Keratinocyte (primary cell): ENCODE results near the gene ACVR1B. TPM values are rescaled to one million over a fixed set of nuclear protein-coding genes. Genes with fewer than 3 reads are reported as not detected.

Experiments used
- DNase-seq: peaks from one replicate; pipeline ENCODE4 v3.0.0-alpha.2; 2011; ENCODE audit warnings: low read depth, missing footprints, low spot score
- FAIRE-seq: peaks from 2 replicates; lab custom pipeline; 2011; peaks lifted over from hg19 to GRCh38; lab: Jason Lieb, UNC
- H2AFZ ChIP-seq: 2 replicates; pipeline ENCODE4 v1.6.0; 2012; ENCODE audit warnings: low read length, control low read depth, inconsistent platforms; ENCODE audit not compliant: control insufficient read depth
- H3K27ac ChIP-seq: 2 replicates; pipeline ENCODE4 v1.5.1; 2011; ENCODE audit warnings: low read length; ENCODE audit not compliant: control insufficient read depth, insufficient read depth
- H3K27me3 ChIP-seq: 3 replicates; pipeline ENCODE4 v1.6.0; 2011; ENCODE audit warnings: low read length; ENCODE audit not compliant: control insufficient read depth, insufficient read depth; ENCODE audit errors: extremely low read depth
- H3K36me3 ChIP-seq, 2 experiments: 2 replicates in 1 of 2; 3 replicates in 1 of 2; pipeline ENCODE4 v1.5.1; 2011; ENCODE audit warnings: low read length in 2 of 2, mild to moderate bottlenecking in 1 of 2; ENCODE audit not compliant: control insufficient read depth in 2 of 2, insufficient read depth in 2 of 2; ENCODE audit errors: extremely low read depth in 1 of 2
- H3K4me1 ChIP-seq: 3 replicates; pipeline ENCODE4 v1.5.1; 2011; ENCODE audit warnings: low read length; ENCODE audit not compliant: control insufficient read depth, insufficient read depth; ENCODE audit errors: extremely low read depth
- H3K4me2 ChIP-seq: 3 replicates; pipeline ENCODE4 v1.6.0; 2011; ENCODE audit warnings: low read depth, low read length; ENCODE audit not compliant: control insufficient read depth, insufficient read depth; ENCODE audit errors: extremely low read depth
- H3K4me3 ChIP-seq, 3 experiments: fragments of 200-600 bp in 1 of 3; sonication (generic) in 1 of 3; 2 replicates in 2 of 3; 3 replicates in 1 of 3; pipeline ENCODE4 v1.5.1; 2011 to 2016; ENCODE audit warnings: low read length in 3 of 3, mild to moderate bottlenecking in 3 of 3, control low read depth in 2 of 3, inconsistent platforms in 1 of 3, low read depth in 1 of 3, mixed read lengths in 1 of 3, mixed run types in 1 of 3, moderate library complexity in 1 of 3; ENCODE audit not compliant: control insufficient read depth in 2 of 3, insufficient read depth in 2 of 3; ENCODE audit errors: extremely low read depth in 1 of 3
- H3K79me2 ChIP-seq: 2 replicates; pipeline ENCODE4 v1.6.0; 2012; ENCODE audit warnings: low read length; ENCODE audit not compliant: control insufficient read depth, insufficient read depth
- H3K9ac ChIP-seq: 3 replicates; pipeline ENCODE4 v1.6.0; 2011; ENCODE audit warnings: low read length; ENCODE audit not compliant: control insufficient read depth, insufficient read depth; ENCODE audit errors: extremely low read depth
- H3K9me1 ChIP-seq: 3 replicates; pipeline ENCODE4 v1.6.0; 2011; ENCODE audit warnings: low read length; ENCODE audit not compliant: control insufficient read depth, insufficient read depth; ENCODE audit errors: extremely low read depth
- H3K9me3 ChIP-seq: 2 replicates; pipeline ENCODE4 v1.5.1; 2012; ENCODE audit warnings: low read depth, low read length; ENCODE audit not compliant: control insufficient read depth
- H4K20me1 ChIP-seq: 3 replicates; pipeline ENCODE4 v1.6.0; 2011; ENCODE audit warnings: low read length; ENCODE audit not compliant: control insufficient read depth, insufficient read depth; ENCODE audit errors: extremely low read depth
- CTCF ChIP-seq, 3 experiments: IDR thresholded peaks in 1 of 3; conservative IDR thresholded peaks in 1 of 3; optimal IDR thresholded peaks in 1 of 3; 2 replicates in 2 of 3; 3 replicates in 1 of 3; pipeline versions ENCODE3 to v1.5.1; 2011; ENCODE audit warnings: low read length in 3 of 3, mild to moderate bottlenecking in 3 of 3, moderate library complexity in 2 of 3, control low read depth in 1 of 3, inconsistent platforms in 1 of 3; ENCODE audit not compliant: insufficient read depth in 2 of 3; ENCODE audit errors: extremely low read depth in 1 of 3
- EZH2 ChIP-seq: IDR thresholded peaks from one replicate; pipeline ENCODE4 v1.6.1; 2012; ENCODE audit warnings: inconsistent platforms, mild to moderate bottlenecking, low read length, moderate library complexity
- dilution Hi-C: fragments of 300-500 bp; cut with MboI; formaldehyde crosslinking; loops from one replicate; pipeline ENCODE4 v1.7.0; 2020; ENCODE audit warnings: low sequenced_read_pairs; ENCODE audit not compliant: extremely low pct_ligation_motif_present
- polyA plus RNA-seq, 5 experiments: library from polyadenylated mRNA; depleted of rRNA in 3 of 5; stranded (reverse) in 3 of 5; stranded (forward) in 1 of 5; unstranded in 1 of 5; fragments of >200 nt; gene quantifications; 1 replicate in 1 of 5; 2 replicates in 3 of 5; 3 replicates in 1 of 5; pipeline versions ENCODE4 v1.2.1 to v1.2.3, GENCODE V29; 2011 to 2012; ENCODE audit warnings: missing spikeins in 2 of 5, low read depth in 1 of 5, low replicate concordance in 1 of 5

The ACVR1B gene
- polyA plus RNA-seq, 1 donor (not counting 4 experiments of a cell fraction or from before 2014, with no cell fraction given) = 12.7 TPM

GRCh38 chr12:51922146-51922545, 29.4 kb upstream of the ACVR1B start:
- Histone ChIP-seq H3K4me2 (no peak overlapping the region), H2AFZ (no peak overlapping the region), H3K36me3 (no peaks in the 10 kb centered on the region), H3K4me1 (peaks cover 3% of the 10 kb centered on the region), H3K9ac (no peak overlapping the region), H3K79me2 (no peaks in the 10 kb centered on the region), H3K9me3 (no peaks in the 10 kb centered on the region), H3K9me1 (no peaks in the 10 kb centered on the region), H3K4me3 (no peak overlapping the region), H3K27me3 (peaks cover 15% of the 10 kb centered on the region), H4K20me1 (no peaks in the 10 kb centered on the region), H3K27ac (no peak overlapping the region)
- FAIRE-seq = no peak
- no peak for DNase-seq
- dilution Hi-C loops = no loop called here
- no peak for TF ChIP-seq CTCF (optimal IDR thresholded peaks at IDR 0.05 in 1 of 3, IDR thresholded peaks at IDR 0.05 in 1 of 3, conservative IDR thresholded peaks at IDR 0.05 in 1 of 3; ENCODE audit: extremely low read depth in 1 of 3, insufficient read depth in 2 of 3, low read length in 3 of 3)

- no peaks in the 10 kb centered on the region for H4K20me1 ChIP-seq
- no peak for DNase-seq
- TF ChIP-seq EZH2 (no peak), CTCF (optimal IDR thresholded peaks at IDR 0.05 in 1 of 3, IDR thresholded peaks at IDR 0.05 in 1 of 3, conservative IDR thresholded peaks at IDR 0.05 in 1 of 3; ENCODE audit: extremely low read depth in 1 of 3, insufficient read depth in 2 of 3, low read length in 3 of 3) (no peak)
- H3K79me2 ChIP-seq = no peaks in the 10 kb centered on the region
- H3K36me3 ChIP-seq = no peaks in the 10 kb centered on the region
- peaks cover 15% of the 10 kb centered on the region for H3K27me3 ChIP-seq
- H3K9me3 ChIP-seq = no peaks in the 10 kb centered on the region
- H2AFZ ChIP-seq = no peak overlapping the region
- dilution Hi-C loops = no loop called here
- no peak overlapping the region for H3K4me3 ChIP-seq
- no peaks in the 10 kb centered on the region for H3K9me1 ChIP-seq
- H3K4me1 ChIP-seq = peaks cover 3% of the 10 kb centered on the region
- no peak overlapping the region for H3K9ac ChIP-seq
- H3K27ac ChIP-seq = no peak overlapping the region
- no peak overlapping the region for H3K4me2 ChIP-seq
- FAIRE-seq = no peak
These were observed 28.6 kb upstream of the ACVR1B start for GRCh38 chr12:51922762-51923505.
